Stimulated activated memory B cell treated with anti-CD40 and anti-IgM and Interleukin-4, amounts not matched to agents 10 μg/mL and 1 μg/mL and 100 μg/mL, for 72 hours (primary cell): ENCODE data around the gene FBXL17.

ENCODE experiments used
- ATAC-seq: fragments of 150-1000 bp; cut with Tn5 transposase; 2 replicates; pipeline ENCODE4 v1.10.0; 2021
- H3K27ac Mint-ChIP-seq: one replicate; pipeline ENCODE4 v1.8.0; 2022; ENCODE audit warnings: mild to moderate bottlenecking, mixed read lengths
- H3K27me3 Mint-ChIP-seq: one replicate; pipeline ENCODE4 v1.8.0; 2022; ENCODE audit warnings: mixed read lengths
- H3K36me3 Mint-ChIP-seq: one replicate; pipeline ENCODE4 v1.8.0; 2022; ENCODE audit warnings: mixed read lengths
- H3K4me1 Mint-ChIP-seq: one replicate; pipeline ENCODE4 v1.8.0; 2022; ENCODE audit warnings: mixed read lengths
- H3K4me3 Mint-ChIP-seq: one replicate; pipeline ENCODE4 v1.8.0; 2022; ENCODE audit warnings: mild to moderate bottlenecking, moderate library complexity, mixed read lengths
- H3K9me3 Mint-ChIP-seq: one replicate; pipeline ENCODE4 v1.8.0; 2022; ENCODE audit warnings: mixed read lengths

Gene FBXL17

GRCh38 chr5:108259306-108259705 lies 122.6 kb downstream of the FBXL17 start:
- Mint-ChIP-seq H3K4me3 (no peak overlapping the region), H3K4me1 (peaks cover 18% of the 10 kb centered on the region), H3K27ac (no peak overlapping the region), H3K36me3 (no peaks in the 10 kb centered on the region), H3K9me3 (no peaks in the 10 kb centered on the region), H3K27me3 (no peaks in the 10 kb centered on the region)
- ATAC-seq, result no peak

GRCh38 chr5:108257996-108258395 lies 123.9 kb downstream of the FBXL17 start:
- H3K27me3 Mint-ChIP-seq, result no peaks in the 10 kb centered on the region
- peaks cover 4% of the 10 kb centered on the region for H3K36me3 Mint-ChIP-seq
- H3K4me3 Mint-ChIP-seq, result no peak overlapping the region
- H3K4me1 Mint-ChIP-seq, result peaks cover 18% of the 10 kb centered on the region
- H3K27ac Mint-ChIP-seq, result no peak overlapping the region
- H3K9me3 Mint-ChIP-seq, result no peaks in the 10 kb centered on the region
- no peak for ATAC-seq

- no peak for ATAC-seq
- Mint-ChIP-seq H3K4me3 (no peak overlapping the region), H3K36me3 (peaks cover 4% of the 10 kb centered on the region), H3K4me1 (peaks cover 5% of the 10 kb centered on the region), H3K9me3 (no peaks in the 10 kb centered on the region), H3K27ac (no peak overlapping the region), H3K27me3 (no peaks in the 10 kb centered on the region)
These were observed 126.4 kb downstream of the FBXL17 start for GRCh38 chr5:108255468-108255867.

- Mint-ChIP-seq H3K4me3 (no peak overlapping the region), H3K36me3 (peaks cover 23% of the 10 kb centered on the region), H3K27me3 (no peaks in the 10 kb centered on the region), H3K4me1 (no peaks in the 10 kb centered on the region), H3K27ac (no peak overlapping the region), H3K9me3 (no peaks in the 10 kb centered on the region)
- ATAC-seq, result no peak
These were observed 130.5 kb downstream of the FBXL17 start for GRCh38 chr5:108251350-108251749.

GRCh38 chr5:108249785-108250426 lies 132.0 kb downstream of the FBXL17 start:
- no peaks in the 10 kb centered on the region for H3K27me3 Mint-ChIP-seq
- H3K9me3 Mint-ChIP-seq, result no peaks in the 10 kb centered on the region
- no peaks in the 10 kb centered on the region for H3K4me1 Mint-ChIP-seq
- ATAC-seq, result no peak
- peaks cover 23% of the 10 kb centered on the region for H3K36me3 Mint-ChIP-seq
- no peak overlapping the region for H3K27ac Mint-ChIP-seq
- H3K4me3 Mint-ChIP-seq, result no peak overlapping the region

- no peak for ATAC-seq
- peaks cover 23% of the 10 kb centered on the region for H3K36me3 Mint-ChIP-seq
- no peaks in the 10 kb centered on the region for H3K4me1 Mint-ChIP-seq
- no peak overlapping the region for H3K27ac Mint-ChIP-seq
- H3K27me3 Mint-ChIP-seq, result no peaks in the 10 kb centered on the region
- H3K4me3 Mint-ChIP-seq, result no peak overlapping the region
- H3K9me3 Mint-ChIP-seq, result no peaks in the 10 kb centered on the region
These were observed 132.7 kb downstream of the FBXL17 start for GRCh38 chr5:108249095-108249784.

- Mint-ChIP-seq H3K4me1 (peaks cover 6% of the 10 kb centered on the region), H3K27me3 (no peaks in the 10 kb centered on the region), H3K36me3 (peaks cover 39% of the 10 kb centered on the region), H3K27ac (no peak overlapping the region), H3K4me3 (no peak overlapping the region), H3K9me3 (no peaks in the 10 kb centered on the region)
- ATAC-seq, result no peak
These were observed 142.7 kb downstream of the FBXL17 start for GRCh38 chr5:108238936-108239887.

- H3K4me3 Mint-ChIP-seq, result no peak overlapping the region
- no peaks in the 10 kb centered on the region for H3K9me3 Mint-ChIP-seq
- H3K36me3 Mint-ChIP-seq, result peaks cover 46% of the 10 kb centered on the region
- no peak overlapping the region for H3K27ac Mint-ChIP-seq
- H3K27me3 Mint-ChIP-seq, result no peaks in the 10 kb centered on the region
- H3K4me1 Mint-ChIP-seq, result peaks cover 6% of the 10 kb centered on the region
- ATAC-seq, result no peak
These were observed 143.4 kb downstream of the FBXL17 start for GRCh38 chr5:108238461-108238860.

- Mint-ChIP-seq H3K36me3 (peaks cover 61% of the 10 kb centered on the region), H3K9me3 (peaks cover 4% of the 10 kb centered on the region), H3K27ac (no peak overlapping the region), H3K4me1 (peaks cover 11% of the 10 kb centered on the region), H3K27me3 (no peaks in the 10 kb centered on the region), H3K4me3 (no peak overlapping the region)
- no peak for ATAC-seq
These were observed 148.2 kb downstream of the FBXL17 start for GRCh38 chr5:108233617-108234155.

- Mint-ChIP-seq H3K27me3 (no peaks in the 10 kb centered on the region), H3K27ac (no peak overlapping the region), H3K9me3 (peaks cover 4% of the 10 kb centered on the region), H3K4me1 (peaks cover 11% of the 10 kb centered on the region), H3K4me3 (no peak overlapping the region), H3K36me3 (peaks cover 64% of the 10 kb centered on the region)
- ATAC-seq, result no peak
These were observed 149.1 kb downstream of the FBXL17 start for GRCh38 chr5:108232805-108233204.

GRCh38 chr5:108222011-108222410 lies 159.9 kb downstream of the FBXL17 start:
- Mint-ChIP-seq H3K36me3 (peaks cover 73% of the 10 kb centered on the region), H3K27ac (no peak overlapping the region), H3K27me3 (no peaks in the 10 kb centered on the region), H3K4me1 (no peaks in the 10 kb centered on the region), H3K4me3 (no peak overlapping the region), H3K9me3 (peaks cover 11% of the 10 kb centered on the region)
- no peak for ATAC-seq

GRCh38 chr5:108220834-108221233 lies 161.1 kb downstream of the FBXL17 start:
- Mint-ChIP-seq H3K27me3 (no peaks in the 10 kb centered on the region), H3K27ac (no peak overlapping the region), H3K4me3 (no peak overlapping the region), H3K9me3 (peaks cover 9% of the 10 kb centered on the region), H3K36me3 (peaks cover 78% of the 10 kb centered on the region), H3K4me1 (no peaks in the 10 kb centered on the region)
- ATAC-seq, result no peak

- H3K27me3 Mint-ChIP-seq, result no peaks in the 10 kb centered on the region
- H3K9me3 Mint-ChIP-seq, result peaks cover 7% of the 10 kb centered on the region
- H3K4me1 Mint-ChIP-seq, result no peaks in the 10 kb centered on the region
- H3K4me3 Mint-ChIP-seq, result no peak overlapping the region
- ATAC-seq, result no peak
- no peak overlapping the region for H3K27ac Mint-ChIP-seq
- H3K36me3 Mint-ChIP-seq, result peaks cover 58% of the 10 kb centered on the region
These were observed 165.0 kb downstream of the FBXL17 start for GRCh38 chr5:108216890-108217289.

GRCh38 chr5:108214857-108215256 lies 167.0 kb downstream of the FBXL17 start:
- H3K27ac Mint-ChIP-seq, result no peak overlapping the region
- no peak overlapping the region for H3K4me3 Mint-ChIP-seq
- no peak for ATAC-seq
- H3K4me1 Mint-ChIP-seq, result no peaks in the 10 kb centered on the region
- peaks cover 7% of the 10 kb centered on the region for H3K9me3 Mint-ChIP-seq
- H3K36me3 Mint-ChIP-seq, result peaks cover 40% of the 10 kb centered on the region
- H3K27me3 Mint-ChIP-seq, result no peaks in the 10 kb centered on the region

GRCh38 chr5:108212775-108213346 lies 169.0 kb downstream of the FBXL17 start:
- H3K36me3 Mint-ChIP-seq, result peaks cover 26% of the 10 kb centered on the region
- no peaks in the 10 kb centered on the region for H3K27me3 Mint-ChIP-seq
- peaks cover 6% of the 10 kb centered on the region for H3K9me3 Mint-ChIP-seq
- H3K4me3 Mint-ChIP-seq, result no peak overlapping the region
- H3K27ac Mint-ChIP-seq, result no peak overlapping the region
- peaks cover 8% of the 10 kb centered on the region for H3K4me1 Mint-ChIP-seq
- no peak for ATAC-seq
